Measurements from ENCODE around the gene TMEM126A.

Gene TMEM126A

DNA sequence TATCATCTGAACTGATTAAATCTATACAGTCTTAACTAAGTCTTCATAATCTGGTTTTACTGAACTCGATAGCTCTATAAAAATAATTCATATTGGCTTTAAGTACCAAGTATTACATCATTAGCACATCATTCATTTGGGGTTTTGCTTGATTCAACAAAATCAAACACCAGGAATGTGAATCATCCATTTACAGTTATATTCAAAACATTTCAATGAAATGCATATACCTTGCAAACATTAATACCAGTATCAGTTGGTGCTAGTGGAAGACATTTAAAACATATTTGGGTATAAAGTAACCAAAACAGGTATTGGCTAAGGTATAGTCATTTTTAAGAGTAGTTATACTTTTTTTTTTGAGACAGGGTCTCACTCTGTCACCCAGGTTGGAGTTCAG lies 50.4 kb downstream of the TMEM126A start:
- DNase-seq = no peak

GRCh38 chr11:85699957-85700741 lies 52.4 kb downstream of the TMEM126A start:
- DNase-seq = no peak

DNA sequence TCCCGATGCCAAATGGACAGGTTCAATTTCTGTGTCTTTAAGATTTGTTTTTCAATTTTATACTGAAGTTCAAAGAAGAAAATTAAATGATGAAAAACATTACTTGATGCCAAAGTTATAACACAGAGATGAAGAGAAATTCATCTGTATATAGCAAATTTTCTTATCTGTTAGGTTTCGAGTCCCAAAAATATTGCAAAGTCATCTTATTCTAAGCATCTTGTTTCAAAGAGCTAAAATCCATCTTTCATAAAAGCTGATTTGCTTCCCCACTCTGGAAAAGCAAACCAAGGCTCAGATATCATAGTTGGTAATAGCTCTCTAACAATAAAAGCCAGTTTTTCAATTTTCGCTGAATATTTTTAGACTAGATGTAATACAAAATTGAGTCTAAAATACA lies 57.2 kb downstream of the TMEM126A start:
- no peak for DNase-seq

DNA sequence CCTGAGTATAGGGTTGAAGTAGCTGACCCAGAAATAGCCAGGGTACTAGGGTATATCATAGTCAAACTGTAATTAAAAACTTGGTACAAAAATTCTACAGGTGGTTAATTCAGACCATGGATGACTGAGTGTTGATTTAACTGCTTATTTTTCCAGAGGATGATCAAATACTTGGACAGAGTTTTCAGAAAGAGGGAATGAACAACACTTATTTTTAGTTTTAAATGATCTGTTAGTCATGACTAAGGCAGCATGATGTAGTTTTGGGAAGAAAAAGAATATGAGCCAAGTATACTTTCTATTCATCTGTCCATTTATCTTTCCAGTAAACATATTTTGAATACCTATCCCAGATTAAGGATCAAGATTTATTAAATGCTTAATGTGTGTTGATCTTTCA lies 58.0 kb downstream of the TMEM126A start:
- DNase-seq = no peak
